H1 (cell line): Measurements from ENCODE around the gene PCBP4. TPM values are rescaled to one million over a fixed set of nuclear protein-coding genes. Genes with fewer than 3 reads are reported as not detected.

Experiments
- CTCF ChIA-PET: fragments of 300-600 bp; sonication (Branson Sonifier 250); formaldehyde crosslinking; loops from one replicate; lab custom pipeline; 2021; ENCODE audit not compliant: partially characterized antibody; lab: Charles Lee
- POLR2A ChIA-PET: fragments of 300-600 bp; sonication (Branson Sonifier 250); formaldehyde crosslinking; loops from one replicate; lab custom pipeline; 2021; ENCODE audit warnings: inconsistent platforms; ENCODE audit not compliant: partially characterized antibody; lab: Charles Lee
- DNase-seq, 2 experiments: peaks; one replicate each; pipeline versions ENCODE4 v3.0.0 to v3.0.0-alpha.2; 2010 to 2022; ENCODE audit warnings: low spot score in 2 of 2, low read depth in 1 of 2, mixed read lengths in 1 of 2
- FAIRE-seq: peaks from 2 replicates; lab custom pipeline; 2011; peaks lifted over from hg19 to GRCh38; lab: Jason Lieb, UNC
- H2AFZ ChIP-seq: 2 replicates; pipeline ENCODE4 v1.8.1; 2012; ENCODE audit warnings: low read length, inconsistent platforms
- H2AK5ac ChIP-seq: 2 replicates; pipeline ENCODE4 v1.6.1; 2013; ENCODE audit warnings: low read depth, low read length
- H2BK120ac ChIP-seq: replicated peaks from 2 replicates; pipeline ENCODE3; 2013; ENCODE audit warnings: low read depth, low read length, inconsistent platforms
- H2BK12ac ChIP-seq: 2 replicates; pipeline ENCODE4 v1.6.1; 2013; ENCODE audit warnings: low read depth, low read length
- H2BK15ac ChIP-seq: 2 replicates; pipeline ENCODE4 v1.6.1; 2013; ENCODE audit warnings: low read length
- H2BK20ac ChIP-seq: 2 replicates; pipeline ENCODE4 v1.6.1; 2013; ENCODE audit warnings: low read length
- H2BK5ac ChIP-seq: 2 replicates; pipeline ENCODE4 v1.6.1; 2013; ENCODE audit warnings: low read depth, low read length
- H3K14ac ChIP-seq: 2 replicates; pipeline ENCODE4 v1.6.1; 2013; ENCODE audit warnings: inconsistent platforms; ENCODE audit not compliant: insufficient read length
- H3K18ac ChIP-seq: 2 replicates; pipeline ENCODE4 v1.6.1; 2013; ENCODE audit warnings: low read length; ENCODE audit errors: extremely low read depth
- H3K23ac ChIP-seq: 2 replicates; pipeline ENCODE4 v1.6.1; 2013; ENCODE audit warnings: inconsistent platforms; ENCODE audit not compliant: insufficient read length
- H3K23me2 ChIP-seq: 2 replicates; pipeline ENCODE4 v1.6.1; 2013; ENCODE audit warnings: low read depth, low read length
- H3K27ac ChIP-seq: 2 replicates; pipeline ENCODE4 v1.6.1; 2011; ENCODE audit warnings: low read depth, low read length, inconsistent platforms
- H3K27me3 ChIP-seq, 4 experiments: replicated peaks in 1 of 4; 1 replicate in 1 of 4; 2 replicates in 3 of 4; pipeline versions ENCODE4 v1.6.1 to v1.8.1; 2011 to 2013; ENCODE audit warnings: low read length in 3 of 4, mild to moderate bottlenecking in 3 of 4, inconsistent platforms in 2 of 4, mixed read lengths in 2 of 4, moderate library complexity in 1 of 4; ENCODE audit not compliant: control insufficient read depth in 3 of 4, insufficient read depth in 3 of 4; ENCODE audit errors: extremely low read depth in 1 of 4
- H3K36me3 ChIP-seq, 4 experiments: 2 replicates each; pipeline versions ENCODE4 v1.6.1 to v1.8.1; 2011 to 2013; ENCODE audit warnings: mild to moderate bottlenecking in 4 of 4, low read length in 3 of 4, moderate library complexity in 2 of 4, control low read depth in 1 of 4, inconsistent platforms in 1 of 4; ENCODE audit not compliant: insufficient read depth in 4 of 4, control insufficient read depth in 2 of 4
- H3K4ac ChIP-seq: replicated peaks from 2 replicates; pipeline ENCODE3; 2013; ENCODE audit warnings: low read length, low read depth, mixed read lengths, inconsistent platforms; ENCODE audit not compliant: insufficient read length
- H3K4me1 ChIP-seq, 4 experiments: replicated peaks in 1 of 4; 1 replicate in 1 of 4; 2 replicates in 3 of 4; pipeline versions ENCODE4 v1.6.1 to v1.8.1; 2011 to 2013; ENCODE audit warnings: low read length in 3 of 4, inconsistent platforms in 2 of 4, mixed read lengths in 1 of 4; ENCODE audit not compliant: insufficient read depth in 4 of 4, control insufficient read depth in 3 of 4
- H3K4me2 ChIP-seq, 2 experiments: 2 replicates each; pipeline versions ENCODE4 v1.6.1 to v1.8.1; 2011 to 2013; ENCODE audit warnings: low read depth in 2 of 2, low read length in 2 of 2, control low read depth in 1 of 2, inconsistent platforms in 1 of 2, mild to moderate bottlenecking in 1 of 2; ENCODE audit not compliant: insufficient read depth in 1 of 2
- H3K4me3 ChIP-seq, 4 experiments: fragments of 200-600, 300-600 bp in 1 of 4; sonication (generic), shearing (Covaris generic), sonication (Bioruptor Twin) in 1 of 4; 2 replicates each; pipeline versions ENCODE4 v1.5.1 to v1.8.1; 2011 to 2016; ENCODE audit warnings: low read length in 4 of 4, low read depth in 3 of 4, control low read depth in 2 of 4, inconsistent platforms in 2 of 4, mild to moderate bottlenecking in 2 of 4, mixed read lengths in 1 of 4, moderate library complexity in 1 of 4; ENCODE audit not compliant: insufficient read depth in 2 of 4; ENCODE audit errors: extremely low read depth in 1 of 4
- H3K56ac ChIP-seq: replicated peaks from 2 replicates; pipeline ENCODE3; 2013; ENCODE audit warnings: low read depth, mild to moderate bottlenecking, mixed read lengths, low read length, inconsistent platforms; ENCODE audit not compliant: insufficient read length
- H3K79me1 ChIP-seq: 2 replicates; pipeline ENCODE4 v1.6.1; 2013; ENCODE audit warnings: low read depth, low read length, control low read depth
- H3K79me2 ChIP-seq, 2 experiments: 2 replicates each; pipeline versions ENCODE4 v1.6.1 to v1.8.1; 2012 to 2013; ENCODE audit warnings: low read length in 2 of 2, mild to moderate bottlenecking in 2 of 2, inconsistent platforms in 1 of 2; ENCODE audit not compliant: insufficient read depth in 2 of 2, control insufficient read depth in 1 of 2
- H3K9ac ChIP-seq, 4 experiments: replicated peaks in 1 of 4; 1 replicate in 1 of 4; 2 replicates in 3 of 4; pipeline versions ENCODE4 v1.6.1 to v1.8.1; 2011 to 2013; ENCODE audit warnings: low read depth in 3 of 4, low read length in 3 of 4, control low read depth in 2 of 4, mild to moderate bottlenecking in 2 of 4, moderate library complexity in 2 of 4, inconsistent platforms in 1 of 4; ENCODE audit errors: extremely low read depth in 1 of 4
- H3K9me3 ChIP-seq, 2 experiments: 2 replicates each; pipeline versions ENCODE4 v1.6.1 to v1.8.1; 2012 to 2013; ENCODE audit warnings: mild to moderate bottlenecking in 2 of 2, moderate library complexity in 2 of 2, control low read depth in 1 of 2, inconsistent platforms in 1 of 2, low read depth in 1 of 2, low read length in 1 of 2, mixed read lengths in 1 of 2; ENCODE audit not compliant: insufficient read depth in 2 of 2
- H4K20me1 ChIP-seq, 2 experiments: replicated peaks in 1 of 2; 2 replicates each; pipeline versions ENCODE3 to v1.8.1; 2011 to 2013; ENCODE audit warnings: inconsistent platforms in 2 of 2, low read length in 2 of 2, mild to moderate bottlenecking in 1 of 2; ENCODE audit not compliant: insufficient read depth in 2 of 2, control insufficient read depth in 1 of 2
- H4K5ac ChIP-seq: 2 replicates; pipeline ENCODE4 v1.6.1; 2013; ENCODE audit warnings: low read length, low read depth, mixed read lengths, inconsistent platforms; ENCODE audit not compliant: insufficient read length
- H4K8ac ChIP-seq: 2 replicates; pipeline ENCODE4 v1.8.0; 2013; ENCODE audit warnings: mild to moderate bottlenecking, moderate library complexity, low read length, inconsistent platforms; ENCODE audit not compliant: insufficient read depth; ENCODE audit errors: extremely low read depth
- H4K91ac ChIP-seq: replicated peaks from 2 replicates; pipeline ENCODE3; 2013; ENCODE audit warnings: low read length, mixed read lengths, inconsistent platforms; ENCODE audit not compliant: insufficient read length
- CHD2 ChIP-seq: IDR thresholded peaks from 2 replicates; pipeline ENCODE4 v1.6.1; 2012; ENCODE audit warnings: low read length, improper control_type of control experiment
- EP300 ChIP-seq, 2 experiments: IDR thresholded peaks; 1 replicate in 1 of 2; 2 replicates in 1 of 2; pipeline ENCODE4 v1.6.1; 2011 to 2012; ENCODE audit warnings: low read depth in 2 of 2, low read length in 2 of 2, mild to moderate bottlenecking in 2 of 2, borderline replicate concordance in 1 of 2, inconsistent platforms in 1 of 2, moderate library complexity in 1 of 2
- EZH2 ChIP-seq: fragments of 200-600 bp; sonication (generic); IDR thresholded peaks from 2 replicates; pipeline ENCODE4 v1.7.1; 2012; ENCODE audit warnings: low read depth, mild to moderate bottlenecking, moderate library complexity, low read length, inconsistent platforms; ENCODE audit not compliant: severe bottlenecking
- KDM4A ChIP-seq: IDR thresholded peaks from one replicate; pipeline ENCODE4 v1.7.1; 2012; ENCODE audit warnings: low read depth, mild to moderate bottlenecking, moderate library complexity, low read length, inconsistent platforms; ENCODE audit not compliant: severe bottlenecking
- MAFK ChIP-seq: IDR thresholded peaks from 2 replicates; pipeline ENCODE4 v1.6.1; 2012; ENCODE audit warnings: low read depth, mild to moderate bottlenecking, improper control_type of control experiment, low read length
- PHF8 ChIP-seq: fragments of 200-600 bp; sonication (generic); conservative IDR thresholded peaks from 2 replicates; pipeline ENCODE4 v1.7.1; 2012; ENCODE audit warnings: low read depth, mild to moderate bottlenecking, inconsistent platforms, low read length, moderate library complexity
- RBBP5 ChIP-seq: IDR thresholded peaks from 2 replicates; pipeline ENCODE4 v1.7.1; 2012; ENCODE audit warnings: low read depth, mild to moderate bottlenecking, inconsistent platforms, low read length, moderate library complexity, borderline replicate concordance
- RNF2 ChIP-seq: fragments of 200-900, 300-1000 bp; sonication (generic); IDR thresholded peaks from 2 replicates; pipeline ENCODE4 v1.7.1; 2016; ENCODE audit warnings: borderline replicate concordance, low read depth, mild to moderate bottlenecking, antibody characterized with exemption, low read length; ENCODE audit not compliant: poor library complexity, severe bottlenecking; ENCODE audit errors: missing control alignments
- RXRA ChIP-seq: IDR thresholded peaks from 2 replicates; pipeline ENCODE4 v1.6.1; 2011; ENCODE audit warnings: low read depth, mild to moderate bottlenecking, low read length, moderate library complexity; ENCODE audit not compliant: insufficient read depth
- SAP30 ChIP-seq: fragments of 300-600 bp; sonication (generic); IDR thresholded peaks from 2 replicates; pipeline ENCODE4 v1.7.1; 2012; ENCODE audit warnings: low read length, moderate library complexity, mild to moderate bottlenecking, inconsistent platforms; ENCODE audit not compliant: insufficient read depth, insufficient replicate concordance
- SIRT6 ChIP-seq: IDR thresholded peaks from one replicate; pipeline ENCODE4 v1.7.1; 2012; ENCODE audit warnings: low read length, inconsistent platforms
- ZNF274 ChIP-seq: IDR thresholded peaks from 2 replicates; pipeline ENCODE4 v1.7.0; 2012; ENCODE audit warnings: low read length, borderline replicate concordance; ENCODE audit errors: extremely low read depth
- WGBS, 2 experiments: shearing (Covaris generic) in 1 of 2; methylation state at CpG; one replicate each; pipeline versions ENCODE4 v1.1.6 to v1.1.7; 2013 to 2015; ENCODE audit warnings: low lambda C conversion rate in 2 of 2, mixed read lengths in 2 of 2, inconsistent platforms in 1 of 2, low coverage in 1 of 2, missing lambda C conversion rate in 1 of 2; ENCODE audit not compliant: insufficient replicate concordance in 2 of 2, insufficient coverage in 1 of 2, insufficient read length in 1 of 2; ENCODE audit errors: extremely low coverage in 1 of 2, missing lambda C conversion rate in 1 of 2; 5-methylcytosine and 5-hydroxymethylcytosine counted together
- polyA plus RNA-seq, 7 experiments: library from polyadenylated mRNA; depleted of rRNA in 3 of 7; stranded (reverse) in 5 of 7; unstranded in 2 of 7; fragments of >200 nt in 5 of 7; fragments of 200-250 nt in 2 of 7; gene quantifications; 1 replicate in 5 of 7; 2 replicates in 1 of 7; 4 replicates in 1 of 7; pipeline versions ENCODE4 v1.2.1 to v1.2.3, GENCODE V29; 2011 to 2013; ENCODE audit warnings: missing spikeins in 2 of 7, mixed read lengths in 2 of 7
- total RNA-seq: library from RNA; stranded (reverse); fragmentation: NEBNext Ultra II Directional; extraction: Animal tissue kit (Norgen Biotek cat#: 25700); gene quantifications from 2 replicates; pipeline ENCODE4 v1.2.1, GENCODE V29; 2021

The PCBP4 gene
- total and polyA plus RNA-seq, 2 of the 8 experiments (the other 6 are each of a cell fraction or from before 2014, with no cell fraction given) = 16.4 to 34.1 TPM

- H4K8ac ChIP-seq = no peak overlapping the region
- no peak overlapping the region for H2AFZ ChIP-seq
- no peak overlapping the region for H3K4me2 ChIP-seq
- ChIA-PET POLR2A (interaction anchor here (2.4 kb wide), 1 partner anchor 54 kb away, joined by 7 read pairs; the partner anchor contains the start of gene ACY1), CTCF (interaction anchor here (1.1 kb wide), 1 partner anchor 45 kb away, joined by 3 read pairs; the partner anchor contains the start of gene ABHD14B)
- no peak overlapping the region for H3K4ac ChIP-seq
- no peaks in the 10 kb centered on the region for H3K23me2 ChIP-seq
- H3K79me2 ChIP-seq = no peaks in the 10 kb centered on the region
- no peak overlapping the region for H4K5ac ChIP-seq
- no peak overlapping the region for H4K91ac ChIP-seq
- H3K4me1 ChIP-seq = no peaks in the 10 kb centered on the region
- FAIRE-seq (no peak), DNase-seq (no peak)
- no peak overlapping the region for H2BK12ac ChIP-seq
- no peak overlapping the region for H3K9ac ChIP-seq
- 86% methylated on average over 7 of the region's 7 CpGs; no CpG with 5 or more reads in 1 of the 2 experiments for WGBS, 2 experiments
- no peak overlapping the region for H2BK120ac ChIP-seq
- H3K36me3 ChIP-seq = peaks cover 0 to 9% (median 5%) of the 10 kb centered on the region in 4 experiments; a peak in 4 of 8 replicates
- H3K23ac ChIP-seq = no peak overlapping the region
- no peak overlapping the region for H3K18ac ChIP-seq
- peaks cover 0 to 6% of the 10 kb centered on the region in 2 experiments for H4K20me1 ChIP-seq
- H2BK15ac ChIP-seq = no peak overlapping the region
- H3K56ac ChIP-seq = no peak overlapping the region
- no peak overlapping the region for H3K27ac ChIP-seq
- no peak overlapping the region for H2BK5ac ChIP-seq
- H3K79me1 ChIP-seq = no peaks in the 10 kb centered on the region
- no peak overlapping the region for H3K14ac ChIP-seq
- H2AK5ac ChIP-seq = no peak overlapping the region
- no peaks in the 10 kb centered on the region for H3K27me3 ChIP-seq
- H3K9me3 ChIP-seq = no peaks in the 10 kb centered on the region
- H3K4me3 ChIP-seq = no peak overlapping the region
- no peak overlapping the region for H2BK20ac ChIP-seq
- TF ChIP-seq EZH2 = no peak
- no peak for TF ChIP-seq KDM4A
- no peak for TF ChIP-seq MAFK
- no peak for TF ChIP-seq ZNF274
- TF ChIP-seq CHD2 = no peak
- TF ChIP-seq SAP30 = no peak
- no peak for TF ChIP-seq PHF8
- TF ChIP-seq EP300 (IDR thresholded peaks at IDR 0.05; ENCODE audit: borderline replicate concordance in 1 of 2, low read depth in 2 of 2, low read length in 2 of 2) = no peak
- no peak for TF ChIP-seq RNF2
- no peak for TF ChIP-seq SIRT6
- no peak for TF ChIP-seq RXRA
- TF ChIP-seq RBBP5 = no peak
Measured at GRCh38 chr3:51928438-51928837, 38.8 kb downstream of the PCBP4 start.
